GM12892 (cell line): ENCODE data around the gene GALNT7.

Experiments used
- POLR2A ChIP-seq: IDR thresholded peaks from 2 replicates; pipeline ENCODE4 v1.6.1; 2011; ENCODE audit warnings: low read depth, low read length, control low read depth
- POLR2AphosphoS5 ChIP-seq: IDR thresholded peaks from 2 replicates; pipeline ENCODE4 v1.6.1; 2011; ENCODE audit warnings: low read depth, low read length, control low read depth
- TAF1 ChIP-seq: IDR thresholded peaks from 2 replicates; pipeline ENCODE4 v1.6.1; 2011; ENCODE audit warnings: low read depth, mild to moderate bottlenecking, control low read depth, low read length, borderline replicate concordance

DNA sequence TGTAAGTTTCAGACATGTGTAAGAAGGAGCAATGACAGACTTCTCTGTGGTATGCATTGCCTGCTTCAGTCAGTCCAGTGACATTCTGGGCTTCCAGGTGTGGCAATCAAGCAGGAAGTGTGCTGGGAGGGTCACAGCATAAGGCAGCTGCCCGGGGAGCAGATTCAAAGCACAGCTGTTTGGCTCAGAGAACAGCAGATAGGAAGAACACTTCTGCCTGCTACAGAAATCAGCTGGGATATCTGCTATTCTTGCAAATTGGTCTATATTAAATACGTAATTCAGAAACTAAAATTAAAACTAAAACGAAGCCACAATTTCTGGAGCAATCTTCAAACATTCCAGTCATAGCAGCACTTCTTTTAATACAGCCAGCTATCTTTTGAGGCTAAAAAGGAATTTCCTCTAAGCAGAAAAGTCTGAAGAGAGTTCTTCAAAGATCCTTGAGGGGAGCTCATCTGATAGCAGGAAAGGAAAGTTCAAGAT lies 47.5 kb upstream of the GALNT7 start:
- no peak for TF ChIP-seq POLR2AphosphoS5
- TF ChIP-seq POLR2A: no peak
- no peak for TF ChIP-seq TAF1
